CD4-positive, alpha-beta T cell (primary cell): ENCODE results near the gene PPP1R3D. TPM values are rescaled to one million over a fixed set of nuclear protein-coding genes. Genes with fewer than 3 reads are reported as not detected.
A peak's percentile ranks its signal among the peaks of the same experiment; 100 is the strongest.

Source experiments
- ATAC-seq: fragments of 200-7000 bp; cut with Tn5 transposase; one replicate; pipeline ENCODE4 v1.10.0; 2022; ENCODE audit warnings: mild to moderate bottlenecking; ENCODE audit not compliant: poor library complexity
- CTCF ChIA-PET: fragments of 350-600 bp; sonication (Branson Sonifier 250); formaldehyde crosslinking; loops from one replicate; lab custom pipeline; 2021; ENCODE audit warnings: antibody characterized with exemption, inconsistent platforms; lab: Charles Lee
- POLR2A ChIA-PET: fragments of 350-600 bp; sonication (Branson Sonifier 250); formaldehyde crosslinking; loops from one replicate; lab custom pipeline; 2021; ENCODE audit warnings: antibody characterized with exemption, inconsistent platforms; lab: Charles Lee
- DNase-seq, 14 experiments: peaks; one replicate each; pipeline ENCODE4 v3.0.0-alpha.2; 2013 to 2020; ENCODE audit warnings: mixed read lengths in 2 of 14
- H3K27ac ChIP-seq, 2 donors: one replicate each; pipeline versions ENCODE4 v1.5.1 to v1.7.0; 2013; ENCODE audit warnings: low read length in 2 of 2, low read depth in 1 of 2, mild to moderate bottlenecking in 1 of 2
- H3K27me3 ChIP-seq, 2 experiments: 1 replicate in 1 of 2; 2 replicates in 1 of 2; pipeline versions ENCODE4 v1.6.1 to v1.7.0; 2013; ENCODE audit warnings: low read length in 2 of 2, control low read depth in 1 of 2, mild to moderate bottlenecking in 1 of 2, moderate library complexity in 1 of 2; ENCODE audit not compliant: insufficient read depth in 2 of 2, control insufficient read depth in 1 of 2
- H3K36me3 ChIP-seq: one replicate; pipeline ENCODE4 v1.6.1; 2013; ENCODE audit warnings: low read length, control low read depth; ENCODE audit not compliant: insufficient read depth
- H3K4me1 ChIP-seq: one replicate; pipeline ENCODE4 v1.6.1; 2013; ENCODE audit warnings: low read length, control low read depth; ENCODE audit not compliant: insufficient read depth
- H3K4me3 ChIP-seq: one replicate; pipeline ENCODE4 v1.5.1; 2013; ENCODE audit warnings: mild to moderate bottlenecking, low read length, moderate library complexity
- H3K9me3 ChIP-seq, 2 experiments: 1 replicate in 1 of 2; 2 replicates in 1 of 2; pipeline versions ENCODE4 v1.6.1 to v1.7.0; 2013; ENCODE audit warnings: low read length in 2 of 2, mild to moderate bottlenecking in 2 of 2, control low read depth in 1 of 2, moderate library complexity in 1 of 2; ENCODE audit not compliant: control insufficient read depth in 1 of 2, insufficient read depth in 1 of 2
- H3K27ac Mint-ChIP-seq: one replicate; pipeline ENCODE4 v1.8.0; 2020; ENCODE audit warnings: mixed read lengths
- H3K27me3 Mint-ChIP-seq: one replicate; pipeline ENCODE4 v1.8.0; 2021; ENCODE audit warnings: mixed read lengths
- H3K36me3 Mint-ChIP-seq: one replicate; pipeline ENCODE4 v1.8.0; 2021; ENCODE audit warnings: low read depth, mixed read lengths
- H3K4me1 Mint-ChIP-seq: one replicate; pipeline ENCODE4 v1.8.0; 2021; ENCODE audit warnings: low read depth, mixed read lengths
- H3K4me3 Mint-ChIP-seq: one replicate; pipeline ENCODE4 v1.8.0; 2020; ENCODE audit warnings: mild to moderate bottlenecking, mixed read lengths
- H3K9me3 Mint-ChIP-seq: one replicate; pipeline ENCODE4 v1.8.0; 2020; ENCODE audit warnings: mixed read lengths
- CTCF ChIP-seq: fragments of 200-600 bp; IDR thresholded peaks from one replicate; pipeline ENCODE4 v1.8.0; 2022; ENCODE audit warnings: antibody characterized with exemption, mild to moderate bottlenecking
- intact Hi-C, 2 experiments: fragments of 100-400 bp; cut with DNase I in 1 of 2; cut with micrococcal nuclease in 1 of 2; formaldehyde crosslinking; loops; one replicate each; pipeline versions ENCODE4 v1.15.1 to v1.9.0; 2023 to 2025; cut with DNase I, micrococcal nuclease
- total RNA-seq, 174 experiments: library from RNA in 2 of 174; stranded (reverse) in 2 of 174; gene quantifications; one replicate each; pipeline ENCODE4 v1.2.3 and lab custom pipeline; 2021 to 2026

PPP1R3D gene
- total RNA-seq, 2 experiments from 2014 or later = 5.1 to 5.4 TPM

DNA sequence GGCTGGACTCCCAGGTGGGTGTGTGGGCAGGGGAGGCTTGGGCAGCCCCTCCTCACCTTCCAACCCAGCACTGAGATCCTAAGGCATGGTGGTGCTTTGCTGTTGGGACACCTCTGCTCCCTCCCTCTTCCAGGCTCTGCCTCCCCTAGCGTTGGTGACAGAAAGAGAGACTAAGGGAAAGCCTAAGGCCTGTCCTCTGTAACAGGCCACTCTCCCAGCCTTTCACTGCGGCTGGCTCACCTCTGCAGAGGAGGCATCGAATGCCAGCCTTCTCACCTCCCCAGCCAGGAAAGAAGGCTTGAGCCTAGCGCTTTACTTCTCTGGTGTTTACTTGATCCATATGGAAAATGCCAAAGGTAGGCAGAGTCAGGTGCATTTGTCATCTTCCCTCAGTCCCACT, 14.6 kb upstream of the PPP1R3D start:
- H3K4me1 ChIP-seq = no peaks in the 10 kb centered on the region
- no peaks in the 10 kb centered on the region for H3K27me3 ChIP-seq
- Mint-ChIP-seq H3K27ac (no peak overlapping the region), H3K9me3 (no peaks in the 10 kb centered on the region), H3K4me3 (no peak overlapping the region), H3K4me1 (no peaks in the 10 kb centered on the region), H3K36me3 (peaks cover 4% of the 10 kb centered on the region), H3K27me3 (no peaks in the 10 kb centered on the region)
- intact Hi-C loops = loop anchor here in 1 of 2 experiments (5.0 kb wide), 2 partner anchors 103 to 1168 kb away; no protein-coding TSS in a partner anchor
- peaks cover 6% of the 10 kb centered on the region for H3K36me3 ChIP-seq
- ChIA-PET POLR2A (interaction anchor here (3.0 kb wide), 1 partner anchor 14 kb away, joined by 10 read pairs; the partner anchor contains the start of genes FAM217B and PPP1R3D), CTCF (no interaction called here)
- DNase-seq = no peak
- no peaks in the 10 kb centered on the region for H3K9me3 ChIP-seq
- ATAC-seq = no peak
- H3K4me3 ChIP-seq = no peak overlapping the region
- no peak overlapping the region for H3K27ac ChIP-seq
- no peak for TF ChIP-seq CTCF

DNA sequence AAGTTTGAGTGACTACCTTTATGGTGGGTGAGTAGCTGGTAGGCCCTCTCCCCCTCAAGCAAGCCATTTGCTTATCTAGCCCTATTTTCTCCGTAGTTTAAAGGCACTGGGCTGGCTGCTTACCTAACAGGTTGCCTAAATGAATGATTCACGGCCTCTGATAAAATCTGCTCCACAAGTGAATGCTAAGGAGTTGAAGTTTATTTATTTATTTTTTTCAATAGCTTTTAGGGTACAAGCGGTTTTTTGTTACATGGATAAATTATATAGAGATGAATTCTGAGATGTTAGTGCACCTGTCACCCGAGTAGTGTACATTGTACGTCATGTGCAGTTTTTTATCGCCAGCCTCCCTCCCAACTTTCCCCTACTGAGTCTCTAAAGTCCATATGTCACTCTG, 9.8 kb upstream of the PPP1R3D start:
- H3K27ac Mint-ChIP-seq = peak overlapping the region; percentile 86
- DNase-seq = no peak
- H3K27me3 Mint-ChIP-seq = no peaks in the 10 kb centered on the region
- intact Hi-C loops = loop anchor here (1.0 to 5.0 kb wide), 8 partner anchors 107 to 1937 kb away; no protein-coding TSS in a partner anchor
- H3K4me1 Mint-ChIP-seq = peaks cover 21% of the 10 kb centered on the region
- H3K9me3 Mint-ChIP-seq = no peaks in the 10 kb centered on the region
- H3K27me3 ChIP-seq = no peaks in the 10 kb centered on the region
- H3K27ac ChIP-seq = no peak overlapping the region
- H3K36me3 Mint-ChIP-seq = peaks cover 23% of the 10 kb centered on the region
- POLR2A ChIA-PET = interaction anchor here (1.7 to 3.0 kb wide), 2 partner anchors 10 to 16 kb away, joined by 4 to 33 read pairs; partner anchors contain the start of genes FAM217B, PPP1R3D and SYCP2
- TF ChIP-seq CTCF = no peak
- peaks cover 1% of the 10 kb centered on the region for H3K36me3 ChIP-seq
- CTCF ChIA-PET = interaction anchor here (1.2 to 5.6 kb wide), 3 partner anchors 10 to 313 kb away, joined by 4 to 31 read pairs (median 5); partner anchors contain the start of genes FAM217B, PPP1R3D and SYCP2
- no peaks in the 10 kb centered on the region for H3K4me1 ChIP-seq
- H3K4me3 Mint-ChIP-seq = no peak overlapping the region
- H3K9me3 ChIP-seq = no peaks in the 10 kb centered on the region
- no peak for ATAC-seq
- no peak overlapping the region for H3K4me3 ChIP-seq

DNA sequence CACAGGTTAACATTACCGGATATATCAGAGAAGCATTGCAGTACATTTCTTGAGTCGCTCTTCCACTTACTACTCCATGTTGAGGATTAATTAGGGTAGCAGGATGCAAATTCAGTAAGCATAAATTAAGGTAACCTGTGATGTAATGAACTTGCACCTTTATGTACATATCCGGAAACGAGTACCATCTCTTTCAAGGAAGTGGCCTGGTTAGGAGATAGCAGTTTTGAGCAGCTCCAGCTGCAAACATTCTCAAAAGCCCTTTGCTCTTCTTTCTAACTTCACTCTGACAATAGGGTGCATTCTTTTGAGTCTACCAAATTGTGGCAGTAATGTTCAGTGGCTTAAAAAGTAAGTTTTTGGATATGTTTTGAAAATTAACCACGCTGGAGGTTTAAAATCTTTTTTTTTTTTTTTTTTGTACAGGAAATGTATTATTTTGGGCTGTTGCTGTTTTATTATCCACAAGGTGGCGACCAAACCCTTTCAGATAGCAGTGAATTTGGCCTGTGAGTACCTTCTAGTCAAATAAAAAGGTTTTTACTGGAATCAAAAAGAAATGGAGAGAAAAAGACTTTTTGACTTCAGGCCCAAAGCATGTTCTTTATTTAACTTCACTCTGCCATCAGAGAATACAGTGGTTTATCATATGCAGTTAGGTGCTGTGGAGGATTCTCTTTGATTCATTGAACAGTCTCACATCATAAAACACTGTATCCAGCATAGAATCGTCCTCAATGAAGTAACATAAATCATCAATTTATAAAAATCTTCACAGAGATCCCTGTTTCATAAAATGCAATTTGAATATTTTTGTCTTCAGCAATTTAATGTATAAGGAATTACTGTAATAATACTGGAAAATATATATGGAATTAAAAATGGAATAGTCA, 9.0 kb upstream of the PPP1R3D start:
- DNase-seq (peak in 6 of 14 experiments; percentile 25 to 81 (median 63)), ATAC-seq (peak; percentile 94)
- H3K27me3 ChIP-seq = no peaks in the 10 kb centered on the region
- TF ChIP-seq CTCF = peak; percentile 76
- no peaks in the 10 kb centered on the region for H3K27me3 Mint-ChIP-seq
- CTCF ChIA-PET = interaction anchor here (0.7 to 5.6 kb wide), 6 partner anchors 9 to 314 kb away, joined by 3 to 31 read pairs (median 4); partner anchors contain the start of genes FAM217B, PPP1R3D and SYCP2
- H3K27ac ChIP-seq = peak overlapping the region; percentile 37 to 63
- no peaks in the 10 kb centered on the region for H3K9me3 Mint-ChIP-seq
- H3K4me3 ChIP-seq = peak overlapping the region; percentile 8
- H3K4me3 Mint-ChIP-seq = peak overlapping the region; percentile 62
- POLR2A ChIA-PET = interaction anchor here (0.6 to 3.0 kb wide), 4 partner anchors 9 to 114 kb away, joined by 3 to 33 read pairs (median 4); partner anchors contain the start of genes FAM217B, PPP1R3D and SYCP2
- peaks cover 32% of the 10 kb centered on the region for H3K36me3 Mint-ChIP-seq
- no peaks in the 10 kb centered on the region for H3K4me1 ChIP-seq
- no peaks in the 10 kb centered on the region for H3K9me3 ChIP-seq
- H3K36me3 ChIP-seq = peaks cover 10% of the 10 kb centered on the region
- peak overlapping the region; percentile 86 for H3K27ac Mint-ChIP-seq
- intact Hi-C loops = loop anchor here (1.0 to 5.0 kb wide), 6 partner anchors 9 to 1938 kb away; partner anchors contain the start of genes FAM217B (in 1 of the 2) and PPP1R3D (in 1 of the 2)
- H3K4me1 Mint-ChIP-seq = peaks cover 21% of the 10 kb centered on the region
